SH-SY5Y (cell line): Measurements from ENCODE around the gene KCTD16.

Experiments used
- GATA2 ChIP-seq: IDR thresholded peaks from 2 replicates; pipeline ENCODE4 v1.6.1; 2011; ENCODE audit warnings: mild to moderate bottlenecking, low read depth, low read length
- GATA3 ChIP-seq: IDR thresholded peaks from 2 replicates; pipeline ENCODE4 v1.6.1; 2011; ENCODE audit warnings: low read depth, mild to moderate bottlenecking, low read length, moderate library complexity

The KCTD16 gene

DNA sequence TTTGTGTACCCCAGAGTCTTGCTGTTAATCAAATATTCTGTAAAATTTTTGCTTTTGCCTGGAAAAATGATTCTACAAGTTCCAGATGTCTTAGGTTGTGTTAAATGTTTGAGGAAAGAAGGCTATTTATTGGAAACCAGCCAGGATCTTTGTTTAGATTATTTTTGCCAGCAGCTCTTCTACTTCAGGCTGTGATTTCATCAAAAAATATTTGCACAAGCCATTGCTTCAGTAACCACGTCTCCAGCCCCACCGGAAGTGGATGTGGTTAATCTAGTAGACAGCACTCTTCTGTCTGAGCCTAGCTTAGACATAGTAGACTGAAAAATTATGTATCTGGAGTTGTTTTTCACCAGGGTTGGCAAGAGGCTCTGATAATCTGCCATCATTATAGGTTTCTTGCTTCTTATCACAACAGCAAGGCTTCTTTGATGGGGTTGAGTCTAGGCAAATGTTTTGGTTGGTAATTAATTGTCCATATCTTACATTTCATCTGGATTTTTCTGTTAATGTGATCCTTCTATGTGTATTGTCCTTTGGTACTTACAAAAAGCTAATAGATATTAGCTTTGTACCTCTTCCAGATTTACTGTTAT, 17.1 kb downstream of the KCTD16 start:
- no peak for TF ChIP-seq GATA3
- TF ChIP-seq GATA2, result peak; percentile 54

DNA sequence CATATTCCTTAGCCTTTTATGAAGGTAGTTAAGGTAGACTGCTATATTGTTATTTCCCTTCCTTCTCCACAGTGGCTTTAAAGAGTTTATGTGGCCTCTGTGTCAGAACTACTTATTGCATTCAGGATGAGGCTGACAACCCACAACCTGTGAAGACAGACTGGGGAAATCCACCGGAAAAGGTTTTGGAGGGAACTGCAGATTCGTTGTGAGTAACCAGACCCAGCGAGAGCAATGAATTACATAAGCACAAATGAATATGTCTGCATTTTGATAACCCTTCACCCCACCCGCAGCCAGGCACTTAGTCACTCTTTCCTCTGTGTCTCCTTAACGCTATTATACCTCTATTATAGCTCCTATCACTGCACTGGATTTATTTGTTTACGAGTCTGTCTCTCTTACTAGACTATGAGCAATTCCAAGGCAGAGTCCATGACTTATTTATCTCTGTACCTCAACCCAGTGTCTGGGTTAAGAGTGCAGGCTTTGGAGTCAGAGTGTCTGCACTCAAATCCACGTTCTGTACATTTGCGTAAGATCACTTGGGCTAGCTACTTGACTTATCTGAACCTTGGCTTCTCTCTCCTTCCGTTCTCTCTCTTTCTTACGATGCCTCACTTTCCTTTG, 19.2 kb downstream of the KCTD16 start:
- TF ChIP-seq GATA2 (peak; percentile 12; the same call in 1 of the 2 replicates), GATA3 (no peak)

DNA sequence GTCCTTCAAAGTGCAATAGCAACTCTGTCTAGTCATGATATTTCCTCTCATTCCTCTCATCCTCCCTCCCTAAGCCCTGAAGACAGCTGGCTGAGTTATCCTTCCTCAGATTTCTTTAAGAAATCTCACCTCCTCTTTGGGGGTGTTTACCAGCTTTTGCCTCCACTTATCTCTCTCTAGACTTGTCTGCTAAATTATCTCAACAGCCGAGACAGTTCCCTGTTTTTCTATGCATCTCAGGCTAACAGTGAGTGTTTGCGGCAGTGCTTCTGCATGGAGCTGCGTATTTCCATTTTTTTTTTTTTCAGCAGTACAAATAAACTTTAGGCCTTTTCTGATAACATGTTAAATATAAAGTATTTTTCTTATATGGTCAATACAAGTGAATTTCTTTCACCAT, 20.9 kb downstream of the KCTD16 start:
- TF ChIP-seq GATA3, result no peak
- no peak for TF ChIP-seq GATA2

DNA sequence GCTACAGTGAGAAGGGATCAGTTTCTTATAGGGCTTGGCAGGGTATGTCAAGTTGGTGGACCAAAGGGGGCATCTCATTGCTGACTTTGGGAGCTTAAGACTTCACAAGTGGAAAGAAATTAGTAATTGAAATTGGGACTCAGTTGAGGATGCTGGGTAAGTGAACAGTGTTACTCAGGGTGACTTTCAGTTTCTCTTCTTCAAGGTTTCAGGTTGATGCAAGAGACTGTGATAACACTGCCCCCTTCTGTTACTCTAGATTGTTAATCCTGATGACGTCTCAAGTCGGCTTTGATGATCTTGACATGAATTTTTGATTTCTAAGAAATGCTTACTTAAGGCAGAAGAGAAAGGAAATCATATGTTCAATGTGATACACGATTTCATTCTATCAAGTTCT, 21.3 kb downstream of the KCTD16 start:
- TF ChIP-seq GATA2 (no peak), GATA3 (no peak)

GRCh38 chr5:144192661-144193060, 22.0 kb downstream of the KCTD16 start:
- no peak for TF ChIP-seq GATA2
- TF ChIP-seq GATA3, result no peak

DNA sequence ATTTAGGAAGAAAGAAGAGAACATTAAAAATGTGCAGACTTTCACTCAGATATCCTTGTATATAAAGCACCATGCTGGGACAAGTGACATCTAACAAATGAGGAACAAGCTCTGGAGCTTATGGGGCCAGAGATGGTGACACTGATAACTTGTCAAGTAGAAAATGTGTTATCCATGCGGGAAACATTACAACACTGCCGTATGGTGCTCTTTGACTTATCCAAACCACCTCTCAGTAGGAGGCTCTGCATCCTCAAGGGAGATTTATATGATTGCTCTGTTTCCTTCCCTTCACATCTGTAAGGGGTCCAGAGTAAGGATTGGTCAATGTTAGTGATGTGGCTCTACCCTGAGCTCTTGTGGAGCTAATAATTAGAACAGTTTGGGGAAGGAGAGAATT, 23.5 kb downstream of the KCTD16 start:
- TF ChIP-seq GATA3, result no peak
- no peak; the same call in 1 of the 2 replicates for TF ChIP-seq GATA2

GRCh38 chr5:144195448-144195847, 24.8 kb downstream of the KCTD16 start:
- TF ChIP-seq GATA3 (no peak), GATA2 (no peak)

- 0 out of 2 replicates have a peak, but pooled peaks have one; percentile 18 for TF ChIP-seq GATA3
- peak; percentile 45; the same call in 1 of the 2 replicates for TF ChIP-seq GATA2
These were observed 25.9 kb downstream of the KCTD16 start for GRCh38 chr5:144196612-144197011.

GRCh38 chr5:144198386-144198785, 27.7 kb downstream of the KCTD16 start:
- TF ChIP-seq GATA3 (no peak), GATA2 (no peak)

GRCh38 chr5:144201588-144201987, 30.9 kb downstream of the KCTD16 start:
- TF ChIP-seq GATA3 (no peak), GATA2 (no peak)

- TF ChIP-seq GATA2 (no peak), GATA3 (no peak)
These were observed 31.4 kb downstream of the KCTD16 start for GRCh38 chr5:144202072-144202471.

GRCh38 chr5:144202726-144203125, 32.1 kb downstream of the KCTD16 start:
- TF ChIP-seq GATA3, result no peak
- TF ChIP-seq GATA2, result no peak

DNA sequence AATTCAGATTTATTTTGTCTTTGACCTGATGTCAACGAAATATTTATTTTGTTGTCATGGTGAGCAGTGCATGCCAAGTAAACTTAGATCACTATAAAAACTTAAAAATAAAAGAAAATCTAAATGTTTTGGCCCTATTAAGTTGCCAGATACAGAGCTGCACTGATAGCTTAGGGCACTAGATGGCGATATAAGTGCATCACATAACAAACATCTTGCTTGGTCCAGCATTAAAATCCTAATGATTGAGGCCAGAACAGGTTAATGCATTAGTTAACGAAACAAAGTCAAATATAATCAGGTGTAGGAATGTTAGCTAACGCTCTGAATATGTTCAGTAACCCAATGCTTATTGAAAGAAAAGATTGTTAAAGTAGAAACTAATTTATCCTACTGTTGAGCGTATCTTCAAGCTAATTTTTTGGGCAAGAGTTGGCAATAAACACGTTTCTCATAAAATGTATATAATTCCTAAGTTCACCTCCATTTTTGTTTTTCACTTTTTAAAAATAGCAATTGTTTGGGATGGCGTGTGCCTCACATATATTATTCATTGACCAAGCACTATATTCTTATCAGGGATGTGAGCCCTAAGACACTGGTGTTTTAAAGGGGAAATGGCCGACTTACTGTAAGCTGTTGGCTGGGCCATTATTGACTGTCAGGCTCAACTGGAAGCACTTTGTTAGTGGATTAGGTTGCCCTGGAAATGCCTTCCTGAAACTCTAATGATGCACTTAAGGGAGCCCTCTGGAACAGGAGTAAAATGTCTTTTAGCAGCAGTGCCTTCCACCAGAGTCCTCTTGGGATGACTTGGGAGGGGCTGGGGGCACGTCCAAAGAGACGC, 33.3 kb downstream of the KCTD16 start:
- TF ChIP-seq GATA2, result no peak

GRCh38 chr5:144205141-144205551, 34.5 kb downstream of the KCTD16 start:
- TF ChIP-seq GATA2, result no peak
- TF ChIP-seq GATA3, result no peak

DNA sequence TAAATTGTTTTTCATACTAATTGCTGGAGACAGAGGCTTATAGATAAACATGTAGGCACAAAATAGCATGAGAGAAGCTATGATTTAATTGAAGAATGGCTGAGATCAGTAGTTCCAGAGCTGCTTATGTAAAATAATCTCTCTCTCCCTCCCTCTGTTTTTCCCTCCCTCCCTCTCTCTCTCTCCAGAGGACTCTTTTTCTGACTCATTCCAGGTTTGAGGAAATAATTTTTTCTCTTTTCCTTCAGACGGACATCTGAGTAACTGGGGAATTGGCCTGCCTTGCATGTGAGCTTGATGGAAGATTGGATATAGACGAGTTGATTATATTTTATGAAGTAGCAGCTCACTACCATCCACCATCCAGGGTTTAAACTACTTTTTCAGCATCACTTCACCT, 35.5 kb downstream of the KCTD16 start:
- TF ChIP-seq GATA2 (no peak), GATA3 (no peak)
